Measurements from ENCODE around the gene COL8A1. TPM values are rescaled to one million over a fixed set of nuclear protein-coding genes. Genes with fewer than 3 reads are reported as not detected.

COL8A1 gene
- total RNA-seq, 2 experiments from 2014 or later = 0.10 to 0.13 TPM

DNA sequence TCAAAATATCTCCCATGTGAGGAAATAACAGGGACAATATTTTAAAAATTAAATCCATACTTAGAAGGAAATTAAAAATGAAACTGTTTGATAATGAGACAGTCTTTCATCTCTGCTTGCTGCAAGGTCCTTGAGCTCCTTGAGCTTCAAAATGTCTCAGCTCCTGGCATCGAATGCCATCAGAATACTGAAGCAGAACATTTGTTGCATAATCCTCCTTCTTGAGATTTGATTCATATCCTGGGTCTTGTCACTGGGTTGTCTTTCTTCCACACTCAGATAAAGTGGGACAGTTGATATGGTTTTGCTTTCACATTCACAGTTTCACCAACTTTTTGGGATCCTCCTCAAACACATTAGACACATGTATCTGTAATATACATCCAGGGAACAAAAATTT is 27.8 kb downstream of the COL8A1 start:
- ChIA-PET POLR2A (no interaction called here), CTCF (no interaction called here)
- no peak for DNase-seq
- Mint-ChIP-seq H3K4me1 (no peaks in the 10 kb centered on the region), H3K9me3 (no peaks in the 10 kb centered on the region), H3K27ac (no peak overlapping the region), H3K4me3 (no peak overlapping the region), H3K27me3 (peaks cover 4% of the 10 kb centered on the region), H3K36me3 (ENCODE audit: low read depth) (no peaks in the 10 kb centered on the region)

- H3K9me3 Mint-ChIP-seq = no peaks in the 10 kb centered on the region
- ChIA-PET CTCF (no interaction called here), POLR2A (no interaction called here)
- H3K36me3 Mint-ChIP-seq (ENCODE audit: low read depth) = no peaks in the 10 kb centered on the region
- H3K27me3 Mint-ChIP-seq = peaks cover 4% of the 10 kb centered on the region
- no peaks in the 10 kb centered on the region for H3K4me1 Mint-ChIP-seq
- no peak overlapping the region for H3K4me3 Mint-ChIP-seq
- DNase-seq = no peak
- H3K27ac Mint-ChIP-seq = no peak overlapping the region
Measured at GRCh38 chr3:99668044-99668443, 29.6 kb downstream of the COL8A1 start.

GRCh38 chr3:99669879-99670555 is 31.6 kb downstream of the COL8A1 start:
- DNase-seq = no peak
- peaks cover 4% of the 10 kb centered on the region for H3K27me3 Mint-ChIP-seq
- no peak overlapping the region for H3K4me3 Mint-ChIP-seq
- no peaks in the 10 kb centered on the region for H3K4me1 Mint-ChIP-seq
- H3K36me3 Mint-ChIP-seq (ENCODE audit: low read depth) = no peaks in the 10 kb centered on the region
- CTCF ChIA-PET = no interaction called here
- H3K27ac Mint-ChIP-seq = no peak overlapping the region
- H3K9me3 Mint-ChIP-seq = no peaks in the 10 kb centered on the region
- POLR2A ChIA-PET = no interaction called here

- no peak overlapping the region for H3K27ac Mint-ChIP-seq
- H3K36me3 Mint-ChIP-seq (ENCODE audit: low read depth) = no peaks in the 10 kb centered on the region
- no peaks in the 10 kb centered on the region for H3K9me3 Mint-ChIP-seq
- H3K4me3 Mint-ChIP-seq = no peak overlapping the region
- no peaks in the 10 kb centered on the region for H3K4me1 Mint-ChIP-seq
- ChIA-PET CTCF (no interaction called here), POLR2A (no interaction called here)
- peaks cover 4% of the 10 kb centered on the region for H3K27me3 Mint-ChIP-seq
- no peak for DNase-seq
Measured at GRCh38 chr3:99670556-99670950, 32.2 kb downstream of the COL8A1 start.

GRCh38 chr3:99674086-99674789 is 35.8 kb downstream of the COL8A1 start:
- H3K9me3 Mint-ChIP-seq = no peaks in the 10 kb centered on the region
- no peak overlapping the region for H3K4me3 Mint-ChIP-seq
- POLR2A ChIA-PET = no interaction called here
- H3K27ac Mint-ChIP-seq = no peak overlapping the region
- DNase-seq = no peak
- no peaks in the 10 kb centered on the region for H3K4me1 Mint-ChIP-seq
- CTCF ChIA-PET = interaction anchor here (1.5 kb wide), 1 partner anchor 9 kb away, joined by 4 read pairs; no protein-coding TSS in a partner anchor
- H3K27me3 Mint-ChIP-seq = peaks cover 4% of the 10 kb centered on the region
- no peaks in the 10 kb centered on the region for H3K36me3 Mint-ChIP-seq (ENCODE audit: low read depth)

DNA sequence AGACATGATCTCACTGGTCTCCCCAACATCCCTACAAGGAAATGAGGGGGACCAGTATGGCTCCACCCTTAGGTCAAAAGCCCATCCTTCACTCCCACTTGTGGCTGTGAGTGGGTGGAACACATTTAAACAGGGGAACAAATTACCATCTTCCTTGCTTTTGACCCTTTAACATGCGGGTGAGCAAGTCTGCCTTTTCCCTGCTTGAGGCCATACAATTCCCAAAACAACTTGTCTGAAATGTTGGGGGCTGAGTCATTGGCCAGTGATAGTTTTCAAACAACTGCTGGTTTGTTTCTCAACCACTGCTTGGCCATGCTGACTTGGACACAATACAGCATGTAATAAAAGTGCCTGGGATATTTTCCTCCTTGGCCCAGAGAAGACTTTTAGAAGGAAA is 39.6 kb downstream of the COL8A1 start:
- Mint-ChIP-seq H3K4me3 (no peak overlapping the region), H3K9me3 (no peaks in the 10 kb centered on the region), H3K36me3 (ENCODE audit: low read depth) (no peaks in the 10 kb centered on the region), H3K4me1 (no peaks in the 10 kb centered on the region), H3K27ac (no peak overlapping the region), H3K27me3 (no peaks in the 10 kb centered on the region)
- no peak for DNase-seq
- ChIA-PET CTCF (interaction anchor here (1.6 kb wide), 1 partner anchor 10 kb away, joined by 4 read pairs; no protein-coding TSS in a partner anchor), POLR2A (no interaction called here)

- ChIA-PET CTCF (interaction anchor here (1.6 kb wide), 1 partner anchor 9 kb away, joined by 4 read pairs; no protein-coding TSS in a partner anchor), POLR2A (no interaction called here)
- H3K27me3 Mint-ChIP-seq = no peaks in the 10 kb centered on the region
- no peaks in the 10 kb centered on the region for H3K9me3 Mint-ChIP-seq
- no peaks in the 10 kb centered on the region for H3K4me1 Mint-ChIP-seq
- H3K27ac Mint-ChIP-seq = no peak overlapping the region
- DNase-seq = no peak
- H3K4me3 Mint-ChIP-seq = no peak overlapping the region
- H3K36me3 Mint-ChIP-seq (ENCODE audit: low read depth) = no peaks in the 10 kb centered on the region
Measured at GRCh38 chr3:99678896-99679295, 40.5 kb downstream of the COL8A1 start.

GRCh38 chr3:99681512-99681911 is 43.1 kb downstream of the COL8A1 start:
- Mint-ChIP-seq H3K36me3 (ENCODE audit: low read depth) (no peaks in the 10 kb centered on the region), H3K9me3 (no peaks in the 10 kb centered on the region), H3K27ac (no peak overlapping the region), H3K4me3 (no peak overlapping the region), H3K4me1 (no peaks in the 10 kb centered on the region), H3K27me3 (peaks cover 3% of the 10 kb centered on the region)
- CTCF ChIA-PET = interaction anchor here (0.6 kb wide), 1 partner anchor 78 kb away, joined by 3 read pairs; no protein-coding TSS in a partner anchor
- no peak for DNase-seq
- POLR2A ChIA-PET = no interaction called here

- Mint-ChIP-seq H3K27me3 (peaks cover 3% of the 10 kb centered on the region), H3K4me3 (no peak overlapping the region), H3K36me3 (ENCODE audit: low read depth) (no peaks in the 10 kb centered on the region), H3K9me3 (no peaks in the 10 kb centered on the region), H3K4me1 (no peaks in the 10 kb centered on the region), H3K27ac (no peak overlapping the region)
- ChIA-PET CTCF (interaction anchor here (0.6 kb wide), 1 partner anchor 77 kb away, joined by 3 read pairs; no protein-coding TSS in a partner anchor), POLR2A (no interaction called here)
- DNase-seq = no peak
Measured at GRCh38 chr3:99681976-99682375, 43.6 kb downstream of the COL8A1 start.

- ChIA-PET POLR2A (no interaction called here), CTCF (no interaction called here)
- Mint-ChIP-seq H3K4me3 (no peak overlapping the region), H3K27ac (no peak overlapping the region), H3K36me3 (ENCODE audit: low read depth) (no peaks in the 10 kb centered on the region), H3K9me3 (no peaks in the 10 kb centered on the region), H3K27me3 (peaks cover 6% of the 10 kb centered on the region), H3K4me1 (no peaks in the 10 kb centered on the region)
- DNase-seq = no peak
Measured at GRCh38 chr3:99683465-99683864, 45.1 kb downstream of the COL8A1 start.

DNA sequence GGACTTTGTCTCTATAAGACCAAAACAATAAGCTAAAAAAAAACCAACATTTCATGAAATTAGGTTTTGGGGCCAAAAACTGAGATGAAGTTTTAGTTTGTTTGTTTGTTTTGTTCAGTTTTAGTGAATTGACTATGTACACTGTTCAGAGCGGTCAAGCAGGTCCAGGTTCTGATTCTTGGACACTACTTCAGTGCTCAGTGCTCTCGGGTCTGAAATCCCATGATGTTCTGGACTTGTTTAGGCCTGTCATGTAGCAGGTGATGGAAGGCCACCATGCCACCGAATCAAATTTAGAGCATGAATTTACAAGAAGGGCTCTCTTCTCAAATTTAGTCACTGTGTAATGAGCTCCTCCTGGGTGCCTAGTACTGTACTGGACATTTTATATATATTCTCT is 45.5 kb downstream of the COL8A1 start:
- Mint-ChIP-seq H3K27me3 (peaks cover 6% of the 10 kb centered on the region), H3K36me3 (ENCODE audit: low read depth) (no peaks in the 10 kb centered on the region)

GRCh38 chr3:99684644-99685043 is 46.2 kb downstream of the COL8A1 start:
- POLR2A ChIA-PET = no interaction called here
- no peaks in the 10 kb centered on the region for H3K9me3 Mint-ChIP-seq
- H3K27ac Mint-ChIP-seq = no peak overlapping the region
- no peaks in the 10 kb centered on the region for H3K36me3 Mint-ChIP-seq (ENCODE audit: low read depth)
- no peak overlapping the region for H3K4me3 Mint-ChIP-seq
- peaks cover 6% of the 10 kb centered on the region for H3K27me3 Mint-ChIP-seq
- no peak for DNase-seq
- H3K4me1 Mint-ChIP-seq = no peaks in the 10 kb centered on the region
- CTCF ChIA-PET = no interaction called here

More for the DNA sequence above, 45.5 kb downstream of the COL8A1 start:
- H3K27ac Mint-ChIP-seq = no peak overlapping the region
- ChIA-PET POLR2A (no interaction called here), CTCF (no interaction called here)
- no peaks in the 10 kb centered on the region for H3K9me3 Mint-ChIP-seq
- H3K4me1 Mint-ChIP-seq = no peaks in the 10 kb centered on the region
- no peak for DNase-seq
- H3K4me3 Mint-ChIP-seq = no peak overlapping the region

GRCh38 chr3:99686469-99686868 is 48.1 kb downstream of the COL8A1 start:
- CTCF ChIA-PET = no interaction called here
- POLR2A ChIA-PET = no interaction called here
- no peak overlapping the region for H3K27ac Mint-ChIP-seq
- H3K27me3 Mint-ChIP-seq = peaks cover 7% of the 10 kb centered on the region
- no peaks in the 10 kb centered on the region for H3K4me1 Mint-ChIP-seq
- no peaks in the 10 kb centered on the region for H3K9me3 Mint-ChIP-seq
- H3K36me3 Mint-ChIP-seq (ENCODE audit: low read depth) = no peaks in the 10 kb centered on the region
- H3K4me3 Mint-ChIP-seq = no peak overlapping the region
- no peak for DNase-seq
